ENCODE data around the gene ATXN7L2. TPM values are rescaled to one million over a fixed set of nuclear protein-coding genes. Genes with fewer than 3 reads are reported as not detected.

The ATXN7L2 gene
- total RNA-seq, 1 experiment from 2014 or later = 17.3 TPM

DNA sequence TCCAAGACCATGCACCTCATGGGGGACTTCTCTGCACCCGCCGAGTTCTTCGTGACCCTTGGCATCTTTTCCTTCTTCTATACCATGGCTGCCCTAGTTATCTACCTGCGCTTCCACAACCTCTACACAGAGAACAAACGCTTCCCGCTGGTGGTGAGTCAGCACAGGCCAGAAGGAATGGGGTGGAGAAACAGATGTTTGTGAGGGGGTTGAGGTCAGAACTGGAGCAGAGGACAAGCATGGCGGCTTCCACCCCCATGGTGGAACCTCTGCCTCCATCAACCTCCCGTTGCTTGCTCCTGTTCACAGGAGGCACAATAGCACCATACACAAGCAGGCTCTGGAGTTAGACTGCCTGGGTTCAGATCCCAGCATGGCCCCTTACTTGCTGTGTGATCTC lies 6.9 kb upstream of the ATXN7L2 start:
- Histone ChIP-seq H2BK12ac (ENCODE audit: insufficient read length, low read depth, low read length) (no peak overlapping the region), H3K23me2 (ENCODE audit: insufficient read length, low read depth, low read length, poor library complexity, severe bottlenecking) (no peaks in the 10 kb centered on the region)

More for the DNA sequence above, 6.9 kb upstream of the ATXN7L2 start:
- H4K5ac ChIP-seq (ENCODE audit: insufficient read length, low read depth, low read length) = no peak overlapping the region
- TF ChIP-seq, protein P1, sequence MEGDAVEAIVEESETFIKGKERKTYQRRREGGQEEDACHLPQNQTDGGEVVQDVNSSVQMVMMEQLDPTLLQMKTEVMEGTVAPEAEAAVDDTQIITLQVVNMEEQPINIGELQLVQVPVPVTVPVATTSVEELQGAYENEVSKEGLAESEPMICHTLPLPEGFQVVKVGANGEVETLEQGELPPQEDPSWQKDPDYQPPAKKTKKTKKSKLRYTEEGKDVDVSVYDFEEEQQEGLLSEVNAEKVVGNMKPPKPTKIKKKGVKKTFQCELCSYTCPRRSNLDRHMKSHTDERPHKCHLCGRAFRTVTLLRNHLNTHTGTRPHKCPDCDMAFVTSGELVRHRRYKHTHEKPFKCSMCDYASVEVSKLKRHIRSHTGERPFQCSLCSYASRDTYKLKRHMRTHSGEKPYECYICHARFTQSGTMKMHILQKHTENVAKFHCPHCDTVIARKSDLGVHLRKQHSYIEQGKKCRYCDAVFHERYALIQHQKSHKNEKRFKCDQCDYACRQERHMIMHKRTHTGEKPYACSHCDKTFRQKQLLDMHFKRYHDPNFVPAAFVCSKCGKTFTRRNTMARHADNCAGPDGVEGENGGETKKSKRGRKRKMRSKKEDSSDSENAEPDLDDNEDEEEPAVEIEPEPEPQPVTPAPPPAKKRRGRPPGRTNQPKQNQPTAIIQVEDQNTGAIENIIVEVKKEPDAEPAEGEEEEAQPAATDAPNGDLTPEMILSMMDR (conservative IDR thresholded peaks at IDR 0.05) = no peak
- peak; percentile 15 for DNase-seq
- H2BK5ac ChIP-seq (ENCODE audit: insufficient read length, low read length) = no peak overlapping the region
- no CpG with 5 or more reads among the region's 8 CpGs for WGBS (ENCODE audit: extremely low coverage, insufficient read length, low lambda C conversion rate)
- H2BK15ac ChIP-seq (ENCODE audit: low read depth, low read length) = no peak overlapping the region
- no peak overlapping the region for H3K4me2 ChIP-seq (ENCODE audit: insufficient read depth, insufficient read length, low read length)
- H4K91ac ChIP-seq (ENCODE audit: insufficient read length, low read depth, low read length) = no peak overlapping the region
- no peak overlapping the region for H3K56ac ChIP-seq (ENCODE audit: insufficient read length, low read depth, low read length)
- Mint-ChIP-seq H3K4me3 (no peak overlapping the region), H3K9me3 (no peaks in the 10 kb centered on the region; a peak in 1 of 5 replicates), H3K27me3 (ENCODE audit: low read depth) (peaks cover 46% of the 10 kb centered on the region), H3K27ac (no peak overlapping the region), H3K4me1 (peaks cover 2 to 7% of the 10 kb centered on the region in 2 experiments; a peak in 3 of 4 replicates), H3K36me3 (ENCODE audit: insufficient read depth in 1 of 3, low read depth in 3 of 3) (no peaks in the 10 kb centered on the region)
- no peak overlapping the region for H3K18ac ChIP-seq (ENCODE audit: insufficient read length, low read depth, low read length)
- H2AFZ ChIP-seq (ENCODE audit: low read length) = no peak overlapping the region
- no peak overlapping the region for H3K23ac ChIP-seq (ENCODE audit: insufficient read length, low read depth, low read length)
- no peak overlapping the region for H3T11ph ChIP-seq (ENCODE audit: low read length)
- no peaks in the 10 kb centered on the region for H4K20me1 ChIP-seq (ENCODE audit: control insufficient read depth, insufficient read depth, insufficient read length)
- H3K14ac ChIP-seq (ENCODE audit: insufficient read depth, low read length) = no peak overlapping the region
- H3K9ac ChIP-seq (ENCODE audit: extremely low read depth, insufficient read length, low read length) = no peak overlapping the region
- H2BK20ac ChIP-seq (ENCODE audit: low read depth, low read length, poor library complexity, severe bottlenecking) = no peak overlapping the region
- 0 out of 2 replicates have a peak, but pooled peaks cover 2% of the 10 kb centered on the region for H3K27me3 ChIP-seq (ENCODE audit: insufficient read depth, low read length)
- H3K4me1 ChIP-seq (ENCODE audit: insufficient read depth, low read length) = no peaks in the 10 kb centered on the region
- H2AK5ac ChIP-seq (ENCODE audit: insufficient read length, low read length) = no peak overlapping the region
- H3K4ac ChIP-seq (ENCODE audit: low read depth, low read length) = no peak overlapping the region
- no peak overlapping the region for H4K8ac ChIP-seq (replicated peaks; ENCODE audit: insufficient read length, low read depth, low read length)
- H3K9me3 ChIP-seq (ENCODE audit: control insufficient read depth, low read depth, low read length) = no peaks in the 10 kb centered on the region
- H3K27ac ChIP-seq (ENCODE audit: insufficient read length, low read depth, low read length) = no peak overlapping the region
- H3K79me2 ChIP-seq (ENCODE audit: insufficient read depth, low read length) = no peaks in the 10 kb centered on the region
- no peak overlapping the region for H2BK120ac ChIP-seq (ENCODE audit: low read depth, low read length, poor library complexity, severe bottlenecking)
- no peaks in the 10 kb centered on the region for H3K79me1 ChIP-seq (ENCODE audit: insufficient read depth, low read depth, low read length, poor library complexity, severe bottlenecking)

Data from H9 (cell line).